ENCODE measurements around the gene PSMB8. TPM values are rescaled to one million over a fixed set of nuclear protein-coding genes. Genes with fewer than 3 reads are reported as not detected.
"Not testable (repeated sequence)": the region's sequence is repeated elsewhere in the genome, so short reads cannot be mapped to it uniquely, and the experiment has no call there.

PSMB8 gene
- total RNA-seq, 4 donors from 2014 or later: 9.4 to 95.2 (median 72.6) TPM

DNA sequence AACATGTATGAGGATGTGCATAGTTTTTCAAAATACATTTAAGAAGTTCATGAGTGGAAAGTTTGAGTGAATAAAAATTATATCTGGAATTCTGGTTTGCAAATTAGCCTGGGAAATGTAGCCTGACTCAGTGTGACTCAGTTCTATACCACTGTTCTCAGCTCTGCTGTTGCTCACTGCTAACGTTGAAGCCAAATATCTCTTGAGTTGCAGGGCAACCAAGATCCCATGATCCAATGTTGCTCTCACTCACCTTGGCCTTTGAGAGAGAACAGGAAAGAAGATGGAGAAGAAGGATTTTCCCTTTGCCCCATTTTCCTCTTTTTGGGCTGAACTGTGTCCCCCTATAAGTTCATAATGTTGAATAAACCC lies 39.0 kb upstream of the PSMB8 start:
- no peak for DNase-seq
- peaks cover 4 to 20% (median 8%) of the 10 kb centered on the region in 4 donors for H3K4me1 ChIP-seq
- H3K9me3 ChIP-seq: no peaks in the 10 kb centered on the region
- H3K27me3 ChIP-seq: no peaks in the 10 kb centered on the region
- H3K36me3 ChIP-seq: no peaks in the 10 kb centered on the region
- intact Hi-C loops (cut with DNase I; ENCODE audit: low total_unique reads): no loop called here
- H3K27ac ChIP-seq: no peak overlapping the region
- TF ChIP-seq POLR2AphosphoS5 (IDR thresholded peaks at IDR 0.05) (no peak), POLR2A (IDR thresholded peaks at IDR 0.05) (no peak), EP300 (IDR thresholded peaks at IDR 0.05; ENCODE audit: low read depth) (no peak)
- TF ChIP-seq, protein P1, sequence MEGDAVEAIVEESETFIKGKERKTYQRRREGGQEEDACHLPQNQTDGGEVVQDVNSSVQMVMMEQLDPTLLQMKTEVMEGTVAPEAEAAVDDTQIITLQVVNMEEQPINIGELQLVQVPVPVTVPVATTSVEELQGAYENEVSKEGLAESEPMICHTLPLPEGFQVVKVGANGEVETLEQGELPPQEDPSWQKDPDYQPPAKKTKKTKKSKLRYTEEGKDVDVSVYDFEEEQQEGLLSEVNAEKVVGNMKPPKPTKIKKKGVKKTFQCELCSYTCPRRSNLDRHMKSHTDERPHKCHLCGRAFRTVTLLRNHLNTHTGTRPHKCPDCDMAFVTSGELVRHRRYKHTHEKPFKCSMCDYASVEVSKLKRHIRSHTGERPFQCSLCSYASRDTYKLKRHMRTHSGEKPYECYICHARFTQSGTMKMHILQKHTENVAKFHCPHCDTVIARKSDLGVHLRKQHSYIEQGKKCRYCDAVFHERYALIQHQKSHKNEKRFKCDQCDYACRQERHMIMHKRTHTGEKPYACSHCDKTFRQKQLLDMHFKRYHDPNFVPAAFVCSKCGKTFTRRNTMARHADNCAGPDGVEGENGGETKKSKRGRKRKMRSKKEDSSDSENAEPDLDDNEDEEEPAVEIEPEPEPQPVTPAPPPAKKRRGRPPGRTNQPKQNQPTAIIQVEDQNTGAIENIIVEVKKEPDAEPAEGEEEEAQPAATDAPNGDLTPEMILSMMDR (IDR thresholded peaks at IDR 0.05): no peak
- 29% methylated on average over 1 of the region's 1 CpG; no CpG with 5 or more reads in 1 of the 2 donors for WGBS, 2 donors (ENCODE audit: low coverage in 1 of 2)
- in situ Hi-C loops (cut with MboI; ENCODE audit: low pct_ligation_motif_present in 1 of 4, low pct_unique_long_range_greater_than_20kb in 1 of 4, low sequenced_read_pairs in 3 of 4): loop anchor here in 3 of 4 donors (10.0 to 25.0 kb wide), 3 partner anchors 92 to 104 kb away; no protein-coding TSS in a partner anchor
- H3K4me3 ChIP-seq: no peak overlapping the region

DNA sequence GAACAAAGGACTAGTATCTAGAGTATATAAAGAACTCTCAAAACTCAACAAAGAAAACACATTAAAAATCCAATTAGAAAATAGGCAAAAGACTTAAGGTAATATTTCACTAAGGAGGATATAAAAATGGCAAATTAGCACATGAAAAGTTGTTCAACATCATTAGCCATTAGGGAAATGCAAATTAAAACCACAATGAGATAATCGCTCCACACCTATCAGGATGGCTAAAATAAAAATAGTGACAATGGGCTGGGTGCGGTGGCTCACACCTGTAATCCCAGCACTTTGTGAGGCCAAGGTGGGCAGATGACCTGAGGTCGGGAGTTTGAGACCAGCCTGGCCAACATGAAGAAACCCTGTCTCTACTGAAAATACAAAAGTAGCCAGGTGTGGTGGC lies 37.1 kb upstream of the PSMB8 start:
- H3K36me3 ChIP-seq; DNase-seq; H3K27me3 ChIP-seq; H3K27ac ChIP-seq; H3K9me3 ChIP-seq; H3K4me1 ChIP-seq; intact Hi-C loops (cut with DNase I; ENCODE audit: low total_unique reads); H3K4me3 ChIP-seq: not testable (repeated sequence)
- whole genome bisulfite sequencing, 2 donors (ENCODE audit: low coverage in 1 of 2): 68 to 83% methylated on average over 2 to 3 of the region's 3 CpGs
- in situ Hi-C loops (cut with MboI; ENCODE audit: low pct_ligation_motif_present in 1 of 4, low pct_unique_long_range_greater_than_20kb in 1 of 4, low sequenced_read_pairs in 3 of 4): loop anchor here in 3 of 4 donors (10.0 to 25.0 kb wide), 3 partner anchors 94 to 106 kb away; no protein-coding TSS in a partner anchor

DNA sequence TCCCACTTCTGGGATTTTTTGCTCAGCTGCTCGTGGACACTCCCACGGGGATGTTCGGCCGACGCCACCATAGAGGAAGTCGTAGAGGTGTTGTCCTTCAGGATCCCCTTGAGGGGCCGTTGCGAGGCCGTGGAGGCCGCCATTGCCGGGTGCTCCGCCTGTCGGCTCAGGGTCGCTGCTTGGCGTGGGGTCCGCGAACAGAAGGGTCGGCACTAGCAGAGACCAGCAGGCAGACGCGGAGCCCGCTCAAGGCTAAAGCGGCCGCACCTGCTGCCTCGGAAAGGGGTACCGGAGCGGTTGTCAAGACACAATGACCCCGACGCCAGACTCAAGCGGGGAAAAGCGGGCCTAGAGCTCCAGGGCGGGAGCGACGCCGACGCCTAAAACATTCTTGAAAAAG lies 35.8 kb upstream of the PSMB8 start:
- in situ Hi-C loops (cut with MboI; ENCODE audit: low pct_ligation_motif_present in 1 of 4, low pct_unique_long_range_greater_than_20kb in 1 of 4, low sequenced_read_pairs in 3 of 4): loop anchor here in 3 of 4 donors (10.0 to 25.0 kb wide), 3 partner anchors 95 to 108 kb away; no protein-coding TSS in a partner anchor

DNA sequence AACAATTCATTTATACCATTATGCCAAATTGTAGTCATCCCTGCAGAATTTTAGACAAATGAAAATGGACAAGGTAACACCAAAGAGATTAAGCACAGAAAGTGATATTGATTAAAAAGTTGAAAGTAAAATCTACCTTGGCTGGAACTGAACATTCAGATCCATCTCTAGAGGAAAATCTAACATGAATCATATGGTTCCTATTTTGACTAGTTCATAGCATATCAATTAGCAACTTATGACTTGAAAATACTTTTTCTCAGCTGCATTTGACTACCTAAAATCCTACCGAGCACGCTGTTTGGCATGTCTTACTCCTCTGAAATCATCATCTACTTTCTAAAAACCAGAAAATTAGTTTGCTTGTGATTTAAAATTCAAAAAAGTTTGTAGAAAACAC lies 32.8 kb upstream of the PSMB8 start:
- Histone ChIP-seq H3K27ac (no peak overlapping the region), H3K4me3 (no peak overlapping the region), H3K9me3 (no peaks in the 10 kb centered on the region), H3K36me3 (no peaks in the 10 kb centered on the region), H3K4me1 (no peaks in the 10 kb centered on the region), H3K27me3 (peaks cover 26% of the 10 kb centered on the region)
- intact Hi-C loops (cut with DNase I; ENCODE audit: low total_unique reads): no loop called here
- 83 to 88% methylated on average over 2 of the region's 2 CpGs for WGBS, 2 donors (ENCODE audit: low coverage in 1 of 2)
- DNase-seq: no peak
- no peak for TF ChIP-seq EP300 (IDR thresholded peaks at IDR 0.05; ENCODE audit: low read depth)
- no peak for TF ChIP-seq POLR2A (IDR thresholded peaks at IDR 0.05)
- no peak for TF ChIP-seq POLR2AphosphoS5 (IDR thresholded peaks at IDR 0.05)
- TF ChIP-seq, protein P1 (IDR thresholded peaks at IDR 0.05): no peak
- in situ Hi-C loops (cut with MboI; ENCODE audit: low pct_ligation_motif_present in 1 of 4, low pct_unique_long_range_greater_than_20kb in 1 of 4, low sequenced_read_pairs in 3 of 4): loop anchor here in 1 of 4 donors (25.0 kb wide), 1 partner anchor 111 kb away; no protein-coding TSS in a partner anchor

More for the DNA sequence above, 35.8 kb upstream of the PSMB8 start:
- TF ChIP-seq, protein P1 (IDR thresholded peaks at IDR 0.05): no peak
- TF ChIP-seq EP300 (IDR thresholded peaks at IDR 0.05; ENCODE audit: low read depth) (no peak), POLR2AphosphoS5 (IDR thresholded peaks at IDR 0.05) (no peak), POLR2A (IDR thresholded peaks at IDR 0.05) (no peak)
- Histone ChIP-seq H3K36me3 (no peaks in the 10 kb centered on the region), H3K4me1 (no peaks in the 10 kb centered on the region), H3K4me3 (no peak overlapping the region), H3K27me3 (peaks cover 14% of the 10 kb centered on the region), H3K9me3 (no peaks in the 10 kb centered on the region), H3K27ac (no peak overlapping the region)
- no peak for DNase-seq
- intact Hi-C loops (cut with DNase I; ENCODE audit: low total_unique reads): no loop called here
- 73 to 76% methylated on average over 11 to 34 of the region's 35 CpGs for WGBS, 2 donors (ENCODE audit: low coverage in 1 of 2)

DNA sequence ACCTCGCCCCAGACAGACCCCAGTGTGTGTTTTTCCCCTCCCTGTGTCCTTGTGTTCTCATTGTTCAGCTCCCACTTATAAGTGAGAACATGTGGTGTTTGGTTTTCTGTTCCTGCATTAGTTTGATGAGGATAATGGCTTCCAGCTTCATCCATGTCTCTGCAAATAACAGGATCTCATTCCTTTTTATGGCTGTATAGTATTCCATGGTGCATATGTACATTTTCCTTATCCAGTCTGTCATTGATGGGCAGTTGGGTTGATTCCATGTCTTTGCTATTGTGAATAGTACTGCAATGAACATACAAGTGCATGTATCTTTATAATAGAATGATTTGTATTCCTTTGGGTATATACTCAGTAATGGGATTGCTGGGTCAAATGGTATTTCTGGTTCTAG lies 30.1 kb upstream of the PSMB8 start:
- H3K36me3 ChIP-seq; H3K4me3 ChIP-seq; intact Hi-C loops (cut with DNase I; ENCODE audit: low total_unique reads); DNase-seq; H3K27ac ChIP-seq; H3K9me3 ChIP-seq; H3K4me1 ChIP-seq: not testable (repeated sequence)
- peaks cover 36% of the 10 kb centered on the region for H3K27me3 ChIP-seq
- in situ Hi-C loops (cut with MboI; ENCODE audit: low pct_ligation_motif_present in 1 of 4, low pct_unique_long_range_greater_than_20kb in 1 of 4, low sequenced_read_pairs in 3 of 4): loop anchor here in 1 of 4 donors (5.0 kb wide), 1 partner anchor 42 kb away; no protein-coding TSS in a partner anchor
- 38 to 62% methylated on average over 1 of the region's 1 CpG for WGBS, 2 donors (ENCODE audit: low coverage in 1 of 2)
